ENCODE results near the gene CRK.

- TF ChIP-seq, protein P1, sequence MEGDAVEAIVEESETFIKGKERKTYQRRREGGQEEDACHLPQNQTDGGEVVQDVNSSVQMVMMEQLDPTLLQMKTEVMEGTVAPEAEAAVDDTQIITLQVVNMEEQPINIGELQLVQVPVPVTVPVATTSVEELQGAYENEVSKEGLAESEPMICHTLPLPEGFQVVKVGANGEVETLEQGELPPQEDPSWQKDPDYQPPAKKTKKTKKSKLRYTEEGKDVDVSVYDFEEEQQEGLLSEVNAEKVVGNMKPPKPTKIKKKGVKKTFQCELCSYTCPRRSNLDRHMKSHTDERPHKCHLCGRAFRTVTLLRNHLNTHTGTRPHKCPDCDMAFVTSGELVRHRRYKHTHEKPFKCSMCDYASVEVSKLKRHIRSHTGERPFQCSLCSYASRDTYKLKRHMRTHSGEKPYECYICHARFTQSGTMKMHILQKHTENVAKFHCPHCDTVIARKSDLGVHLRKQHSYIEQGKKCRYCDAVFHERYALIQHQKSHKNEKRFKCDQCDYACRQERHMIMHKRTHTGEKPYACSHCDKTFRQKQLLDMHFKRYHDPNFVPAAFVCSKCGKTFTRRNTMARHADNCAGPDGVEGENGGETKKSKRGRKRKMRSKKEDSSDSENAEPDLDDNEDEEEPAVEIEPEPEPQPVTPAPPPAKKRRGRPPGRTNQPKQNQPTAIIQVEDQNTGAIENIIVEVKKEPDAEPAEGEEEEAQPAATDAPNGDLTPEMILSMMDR (IDR thresholded peaks at IDR 0.05): no peak
- TF ChIP-seq POLR2A (IDR thresholded peaks at IDR 0.05; ENCODE audit: low read depth): no peak
Measured at GRCh38 chr17:1386265-1386664, 69.8 kb downstream of the CRK start.
